HAP-1 (cell line): Measurements from ENCODE around the gene CLCN7.
"Not testable (repeated sequence)": the region's sequence is repeated elsewhere in the genome, so short reads cannot be mapped to it uniquely, and the experiment has no call there.

Source experiments
- DNase-seq, 2 experiments: peaks; one replicate each; pipeline ENCODE4 v3.0.0-alpha.2; 2016 to 2020; ENCODE audit warnings: low spot score in 2 of 2
- H3K27me3 ChIP-seq: fragments of 250-450 bp; sonication (Bioruptor Pico); 2 replicates; pipeline ENCODE4 v1.5.1; 2020; ENCODE audit warnings: low read depth, mild to moderate bottlenecking, moderate library complexity
- H3K36me3 ChIP-seq: fragments of 250-450 bp; sonication (Bioruptor Pico); replicated peaks from 2 replicates; pipeline ENCODE4 v1.5.1; 2020; ENCODE audit warnings: mild to moderate bottlenecking
- H3K4me1 ChIP-seq: fragments of 250-450 bp; sonication (Bioruptor Pico); 2 replicates; pipeline ENCODE4 v1.5.1; 2020; ENCODE audit warnings: mild to moderate bottlenecking
- H3K4me3 ChIP-seq: fragments of 250-450 bp; sonication (Bioruptor Pico); 2 replicates; pipeline ENCODE4 v1.5.1; 2020; ENCODE audit warnings: mild to moderate bottlenecking, moderate library complexity
- H3K9me3 ChIP-seq: fragments of 250-450 bp; sonication (Bioruptor Pico); 2 replicates; pipeline ENCODE4 v1.5.1; 2020; ENCODE audit warnings: mild to moderate bottlenecking, moderate library complexity
- in situ Hi-C: fragments of 300-500 bp; cut with MboI; formaldehyde crosslinking; loops from 3 replicates; pipeline ENCODE4 v1.14.3; 2020; ENCODE audit warnings: low sequenced_read_pairs, inconsistent platforms, mixed read lengths

CLCN7 gene

GRCh38 chr16:1486551-1487390 lies 11.9 kb upstream of the CLCN7 start:
- Histone ChIP-seq H3K4me1 (no peaks in the 10 kb centered on the region), H3K9me3 (no peaks in the 10 kb centered on the region), H3K4me3 (no peak overlapping the region), H3K36me3 (no peaks in the 10 kb centered on the region), H3K27me3 (no peaks in the 10 kb centered on the region)
- no peak for DNase-seq
- in situ Hi-C loops: no loop called here

DNA sequence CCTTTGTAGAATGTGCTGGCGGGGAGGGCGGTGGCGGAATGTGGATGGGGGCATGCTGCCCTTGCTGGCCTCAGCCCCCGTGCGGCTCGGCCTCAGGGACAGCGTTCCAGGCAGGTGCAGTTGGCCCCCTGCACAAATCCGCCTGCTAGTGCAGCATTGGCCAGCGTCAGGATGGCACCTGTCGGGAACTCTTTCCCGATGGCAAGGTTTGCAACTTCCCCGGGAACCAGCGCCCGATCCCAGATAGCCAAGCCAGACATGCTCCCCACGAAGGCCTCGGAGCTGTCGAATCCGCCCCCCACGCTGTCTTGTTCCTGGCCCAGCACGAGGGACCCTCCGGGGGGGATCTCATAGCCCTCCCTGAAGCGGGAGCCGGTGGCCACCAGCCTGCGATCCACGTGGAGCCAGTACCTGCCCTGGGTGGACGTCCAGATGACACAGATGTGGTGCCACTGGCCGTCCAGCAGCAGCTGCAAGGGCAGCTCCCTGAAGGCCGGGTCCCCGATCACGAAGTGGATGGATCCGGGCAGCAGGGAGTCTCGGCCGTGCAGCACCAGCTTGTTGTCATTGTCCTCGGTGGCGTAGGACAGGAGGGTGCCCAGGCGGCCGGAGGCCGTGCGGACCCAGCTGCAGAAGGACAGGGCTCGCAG lies 11.1 kb upstream of the CLCN7 start:
- in situ Hi-C loops: no loop called here
- DNase-seq: no peak
- Histone ChIP-seq H3K4me1 (no peaks in the 10 kb centered on the region), H3K27me3 (no peaks in the 10 kb centered on the region), H3K4me3 (no peak overlapping the region), H3K36me3 (no peaks in the 10 kb centered on the region), H3K9me3 (no peaks in the 10 kb centered on the region)

- Histone ChIP-seq H3K4me3 (no peak overlapping the region), H3K4me1 (no peaks in the 10 kb centered on the region), H3K36me3 (no peaks in the 10 kb centered on the region), H3K27me3 (no peaks in the 10 kb centered on the region), H3K9me3 (no peaks in the 10 kb centered on the region)
- DNase-seq: no peak
- in situ Hi-C loops: no loop called here
These were observed 7.3 kb upstream of the CLCN7 start for GRCh38 chr16:1481906-1482835.

- H3K4me3 ChIP-seq, in situ Hi-C loops, H3K9me3 ChIP-seq, DNase-seq, H3K27me3 ChIP-seq, H3K36me3 ChIP-seq: not testable (repeated sequence)
- peaks cover 11% of the 10 kb centered on the region for H3K4me1 ChIP-seq
These were observed 4.1 kb upstream of the CLCN7 start for GRCh38 chr16:1478937-1479336.

GRCh38 chr16:1477033-1477432 lies 2.2 kb upstream of the CLCN7 start:
- H3K4me3 ChIP-seq: no peak overlapping the region
- peaks cover 16% of the 10 kb centered on the region for H3K4me1 ChIP-seq
- H3K9me3 ChIP-seq: no peaks in the 10 kb centered on the region
- DNase-seq: no peak
- no peaks in the 10 kb centered on the region for H3K27me3 ChIP-seq
- H3K36me3 ChIP-seq: no peaks in the 10 kb centered on the region
- in situ Hi-C loops: no loop called here

DNA sequence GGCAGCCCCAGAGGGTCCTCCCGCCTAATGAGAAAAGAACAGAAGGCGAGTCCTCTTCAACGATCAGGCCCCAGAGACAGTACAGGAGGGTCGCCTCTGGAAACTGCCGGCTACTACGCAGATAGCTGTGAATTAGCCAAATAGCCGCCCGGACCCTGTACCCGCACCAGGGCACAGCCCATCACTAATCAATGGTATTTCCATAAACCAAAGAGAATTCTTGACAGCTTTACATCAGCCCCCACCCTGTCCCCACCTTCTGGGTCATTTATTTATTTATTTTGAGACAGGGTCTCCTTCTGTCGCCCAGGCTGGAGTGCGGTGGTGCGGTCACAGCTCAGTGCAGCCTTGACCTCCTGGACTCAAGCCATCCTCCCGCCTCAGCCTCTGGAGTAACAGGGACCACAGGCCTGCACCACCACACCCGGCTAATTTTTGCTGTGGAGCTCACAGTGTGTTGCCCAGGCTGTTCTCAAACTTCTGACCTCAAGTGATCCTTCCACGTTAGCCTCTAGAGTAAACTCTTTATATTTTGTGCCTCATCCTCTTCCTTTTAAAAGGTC lies 805 bp upstream of the CLCN7 start:
- Histone ChIP-seq H3K4me3 (peak overlapping the region; percentile 55), H3K9me3 (no peaks in the 10 kb centered on the region), H3K27me3 (no peaks in the 10 kb centered on the region), H3K4me1 (peaks cover 16% of the 10 kb centered on the region), H3K36me3 (no peaks in the 10 kb centered on the region)
- no peak for DNase-seq
- in situ Hi-C loops: no loop called here

GRCh38 chr16:1474082-1474795 lies 589 bp downstream of the CLCN7 start:
- H3K4me1 ChIP-seq: peaks cover 16% of the 10 kb centered on the region
- in situ Hi-C loops: no loop called here
- DNase-seq: no peak

DNA sequence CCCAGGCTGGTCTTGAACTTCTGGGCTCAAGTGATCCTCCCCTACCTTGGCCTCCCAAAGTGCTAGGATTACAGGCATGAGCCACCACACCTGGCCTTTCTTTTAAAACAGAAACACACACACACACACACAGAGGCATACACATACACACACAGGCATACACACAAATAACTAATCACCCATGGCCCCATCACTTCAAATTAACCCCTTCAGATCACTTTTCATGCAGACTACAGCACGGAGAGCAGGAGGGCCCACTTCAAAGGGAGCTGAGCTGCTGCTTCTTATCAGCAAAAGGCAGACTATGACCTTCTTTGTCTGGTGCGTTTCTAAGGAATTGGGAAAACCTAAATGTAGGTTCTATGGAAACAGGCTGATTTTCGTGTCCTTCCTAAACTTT lies 1.9 kb downstream of the CLCN7 start:
- Histone ChIP-seq H3K4me1 (peaks cover 16% of the 10 kb centered on the region), H3K27me3 (no peaks in the 10 kb centered on the region), H3K4me3 (no peak overlapping the region), H3K36me3 (no peaks in the 10 kb centered on the region), H3K9me3 (no peaks in the 10 kb centered on the region)
- in situ Hi-C loops: no loop called here
- DNase-seq: no peak

More at GRCh38 chr16:1474082-1474795, 589 bp downstream of the CLCN7 start:
- Histone ChIP-seq H3K4me3 (peak overlapping the region; percentile 55), H3K36me3 (no peaks in the 10 kb centered on the region), H3K27me3 (no peaks in the 10 kb centered on the region), H3K9me3 (no peaks in the 10 kb centered on the region)

GRCh38 chr16:1471569-1472194 lies 3.1 kb downstream of the CLCN7 start:
- DNase-seq: no peak
- Histone ChIP-seq H3K27me3 (no peaks in the 10 kb centered on the region), H3K4me3 (no peak overlapping the region), H3K4me1 (peaks cover 16% of the 10 kb centered on the region), H3K36me3 (no peaks in the 10 kb centered on the region), H3K9me3 (no peaks in the 10 kb centered on the region)
- in situ Hi-C loops: no loop called here

DNA sequence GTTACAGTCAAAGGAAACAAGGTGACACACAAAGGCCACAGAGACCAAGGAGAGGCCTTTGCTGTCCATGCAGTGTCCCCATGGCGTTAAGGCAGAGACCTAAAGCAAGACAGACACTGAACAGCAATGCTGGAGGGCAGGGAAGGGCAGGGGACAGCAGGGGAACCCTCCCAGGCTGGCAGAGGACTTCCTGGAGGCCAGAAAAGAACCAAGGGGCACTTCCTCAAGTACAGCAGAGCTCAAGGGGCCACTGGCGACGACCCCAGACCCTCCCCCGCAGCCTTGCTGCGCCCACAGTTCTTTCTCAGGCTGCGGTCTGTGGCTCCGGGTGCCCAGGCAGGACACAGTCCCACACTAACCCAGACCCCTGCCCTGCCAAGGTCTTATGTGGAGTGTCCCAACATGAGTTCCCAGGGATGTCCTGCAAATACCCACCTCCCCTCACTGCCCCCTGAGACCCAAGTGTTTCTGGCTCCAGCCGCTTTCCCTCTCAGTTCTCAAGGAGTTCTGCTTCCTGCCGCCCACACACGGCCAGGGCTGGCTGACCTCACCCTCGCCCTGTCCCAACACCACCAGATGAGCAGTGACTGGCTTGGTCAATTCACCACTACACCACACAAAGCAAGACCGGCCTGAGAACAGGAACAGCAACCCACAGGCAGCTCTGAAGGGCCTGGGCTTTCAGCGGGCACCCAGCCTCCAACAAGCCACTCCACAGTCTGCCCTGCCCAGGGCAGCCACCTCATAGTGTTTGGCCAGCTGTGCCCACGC lies 4.2 kb downstream of the CLCN7 start:
- no peak for DNase-seq
- in situ Hi-C loops: no loop called here
- Histone ChIP-seq H3K4me1 (peaks cover 15% of the 10 kb centered on the region), H3K27me3 (no peaks in the 10 kb centered on the region), H3K9me3 (no peaks in the 10 kb centered on the region), H3K36me3 (no peaks in the 10 kb centered on the region), H3K4me3 (no peak overlapping the region)

- H3K4me1 ChIP-seq: peaks cover 8% of the 10 kb centered on the region
- in situ Hi-C loops: no loop called here
- no peaks in the 10 kb centered on the region for H3K27me3 ChIP-seq
- no peak for DNase-seq
- no peaks in the 10 kb centered on the region for H3K36me3 ChIP-seq
- no peaks in the 10 kb centered on the region for H3K9me3 ChIP-seq
- no peak overlapping the region for H3K4me3 ChIP-seq
These were observed 5.1 kb downstream of the CLCN7 start for GRCh38 chr16:1469693-1470201.

- H3K4me1 ChIP-seq, H3K27me3 ChIP-seq, in situ Hi-C loops, H3K9me3 ChIP-seq, H3K36me3 ChIP-seq, H3K4me3 ChIP-seq, DNase-seq: not testable (repeated sequence)
These were observed 5.7 kb downstream of the CLCN7 start for GRCh38 chr16:1469141-1469540.
